ENCODE data around the gene HYPK. TPM values are rescaled to one million over a fixed set of nuclear protein-coding genes. Genes with fewer than 3 reads are reported as not detected.

HYPK gene
- 7.8 and 17.5 TPM in 2 replicates for total RNA-seq

GRCh38 chr15:43800286-43801141 is at the start of gene HYPK:
TSS of gene HYPK (plus strand) at chr15:43800599. CDS start at chr15:43800623, 24 bp downstream.

GRCh38 chr15:43776718-43777266 is 23.6 kb upstream of the HYPK start, which contains the start of gene ELL3:
TSS of gene ELL3 (minus strand) at chr15:43776966. CDS start at chr15:43776901, 65 bp downstream.

GRCh38 chr15:43791993-43792760 is 8.2 kb upstream of the HYPK start, which contains the start of gene SERF2:
TSS of gene SERF2 (plus strand) at chr15:43792320. CDS start at chr15:43792377, 57 bp downstream.

GRCh38 chr15:43799945-43800285 is 484 bp upstream of the HYPK start, which contains the start of gene SERINC4:
TSS of gene SERINC4 (minus strand) at chr15:43800220. CDS start at chr15:43799986, 234 bp downstream.

GRCh38 chr15:43824302-43825246 is 24.2 kb downstream of the HYPK start, which contains the start of gene MFAP1:
TSS of gene MFAP1 (minus strand) at chr15:43824690. CDS start at chr15:43824569, 121 bp downstream.

GRCh38 chr15:43826508-43827341 is 26.3 kb downstream of the HYPK start, which contains the start of gene WDR76:
TSS of gene WDR76 (plus strand) at chr15:43827002. CDS start at chr15:43827033, 31 bp downstream.

Other genes starting within 250 kb of the HYPK start
- 9.6 and 18.1 TPM in 2 replicates for gene PPIP5K1, start 210.4 kb upstream of the HYPK start, total RNA-seq
- gene CKMT1B, start 206.6 kb upstream of the HYPK start, total RNA-seq: not detected in 2 replicates
- gene STRC, start 181.8 kb upstream of the HYPK start, total RNA-seq: not detected in 2 replicates
- under 0.01 TPM in 1 of 2 replicates, not detected in the other for gene CATSPER2, start 151.8 kb upstream of the HYPK start, total RNA-seq
- gene CKMT1A, start 106.7 kb upstream of the HYPK start, total RNA-seq: not detected in 2 replicates
- gene PDIA3, start 54.2 kb upstream of the HYPK start, total RNA-seq: 411 and 442 TPM in 2 replicates
- gene ELL3, start 23.6 kb upstream of the HYPK start, total RNA-seq: 1.3 and 1.6 TPM in 2 replicates
- gene SERF2, start 8.3 kb upstream of the HYPK start, total RNA-seq: 1,432 and 2,009 TPM in 2 replicates
- not detected in 2 replicates for gene SERINC4, start 379 bp upstream of the HYPK start, total RNA-seq
- gene MFAP1, start 24.1 kb downstream of the HYPK start, total RNA-seq: 14.4 and 23.0 TPM in 2 replicates
- gene WDR76, start 26.4 kb downstream of the HYPK start, total RNA-seq: 3.4 and 4.7 TPM in 2 replicates

Data from cardiac atrium fibroblast (primary cell).